ENCODE results near the gene MAGI1.
"Not testable (repeated sequence)": the region's sequence is repeated elsewhere in the genome, so short reads cannot be mapped to it uniquely, and the experiment has no call there.

The MAGI1 gene

DNA sequence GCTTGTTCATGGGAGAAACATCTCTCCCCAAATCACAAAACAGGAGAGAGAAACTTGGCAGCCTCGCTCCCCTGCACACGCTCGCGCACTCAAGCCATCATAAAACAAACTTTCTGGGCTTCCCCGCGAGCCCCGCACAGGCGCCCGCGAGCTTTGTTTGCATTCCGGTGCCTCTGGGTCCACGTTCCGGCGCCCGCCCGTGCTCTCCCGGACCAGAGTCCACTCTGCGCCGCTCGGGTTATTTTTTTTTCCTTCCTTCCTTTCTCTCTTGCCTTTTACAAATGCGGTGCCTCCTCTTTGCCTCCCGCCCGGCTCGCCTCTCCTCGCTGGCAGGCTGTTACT lies 363 bp downstream of the MAGI1 start:
- DNase-seq (ENCODE audit: low spot score), result no peak

- no peak for DNase-seq (ENCODE audit: low spot score)
These were observed 740 bp downstream of the MAGI1 start for GRCh38 chr3:66037986-66038369.

DNA sequence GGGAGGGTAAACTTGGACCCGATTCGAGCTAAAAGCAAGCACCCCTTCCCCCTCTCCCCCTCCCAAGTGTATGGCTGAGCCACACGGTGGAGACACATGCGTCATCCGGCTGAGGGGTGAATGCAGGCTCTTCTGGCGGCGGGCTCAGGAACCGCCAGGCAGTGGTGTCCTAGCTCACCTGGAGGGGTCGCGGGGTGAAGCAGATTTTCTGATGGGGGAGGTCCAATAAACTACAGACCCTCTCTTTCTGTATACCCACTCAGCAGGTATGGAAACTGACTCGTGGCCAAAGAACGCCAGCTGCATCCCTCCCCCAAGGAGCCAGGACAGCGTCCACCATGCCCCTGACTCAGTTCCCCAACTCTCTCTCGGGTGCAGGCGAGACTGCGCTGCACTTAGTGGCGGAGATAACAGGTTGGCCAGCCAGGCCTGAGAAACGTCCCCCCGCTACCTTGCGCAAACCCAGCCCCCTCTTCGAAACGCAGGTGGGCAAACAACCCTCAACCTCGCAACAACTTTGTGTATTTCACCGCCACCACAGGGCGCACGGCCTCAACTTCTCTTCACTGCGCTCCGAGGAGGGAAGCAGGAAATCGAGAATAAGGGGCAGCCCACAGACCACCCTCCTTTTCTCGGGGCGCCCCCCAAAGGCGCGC lies 1.3 kb downstream of the MAGI1 start:
- DNase-seq (ENCODE audit: low spot score), result no peak

- no peak for DNase-seq (ENCODE audit: low spot score)
These were observed 2.1 kb downstream of the MAGI1 start for GRCh38 chr3:66036586-66037148.

- DNase-seq (ENCODE audit: low spot score), result no peak
These were observed 2.8 kb downstream of the MAGI1 start for GRCh38 chr3:66035763-66036477.

DNA sequence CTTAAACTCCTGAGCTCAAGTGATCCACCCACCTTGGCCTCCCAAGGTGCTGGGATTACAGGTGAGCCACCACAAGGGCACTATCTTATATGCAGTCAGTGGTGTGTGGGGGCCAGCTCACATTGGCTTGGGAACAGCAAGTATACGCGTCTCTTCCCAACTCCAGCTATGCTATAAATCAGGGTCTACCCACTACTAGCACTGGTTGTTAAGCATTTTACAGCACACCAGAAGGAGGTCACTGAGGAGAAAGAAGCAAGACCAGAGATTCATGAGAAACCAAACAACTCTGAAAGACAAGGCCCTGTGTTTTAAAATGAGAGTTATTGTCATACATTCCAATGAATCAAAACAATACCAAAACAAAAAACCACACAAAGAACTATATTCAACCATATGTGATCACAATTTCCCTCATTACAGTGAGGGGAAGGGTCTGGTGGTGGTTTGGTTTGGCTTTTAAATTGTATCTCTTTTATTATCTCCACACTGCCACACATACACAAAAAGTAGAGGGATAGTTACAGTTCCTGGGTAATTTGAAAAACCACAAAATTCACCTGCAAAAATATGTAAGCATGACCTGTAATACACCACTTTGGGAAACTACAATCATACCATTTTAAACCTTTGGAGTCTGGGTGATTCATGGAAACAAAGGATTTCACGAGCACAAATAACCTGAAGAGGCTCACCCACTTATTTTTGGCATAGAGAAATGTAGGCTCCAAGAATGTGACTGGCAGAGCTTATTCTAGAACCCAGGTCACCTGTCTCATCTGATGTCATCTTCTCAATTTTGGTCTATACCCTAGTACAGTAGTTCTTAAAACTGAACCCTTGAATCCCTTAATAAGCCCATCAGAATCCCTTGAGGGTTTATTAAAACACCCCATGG lies 5.2 kb downstream of the MAGI1 start:
- no peak for DNase-seq (ENCODE audit: low spot score)

DNA sequence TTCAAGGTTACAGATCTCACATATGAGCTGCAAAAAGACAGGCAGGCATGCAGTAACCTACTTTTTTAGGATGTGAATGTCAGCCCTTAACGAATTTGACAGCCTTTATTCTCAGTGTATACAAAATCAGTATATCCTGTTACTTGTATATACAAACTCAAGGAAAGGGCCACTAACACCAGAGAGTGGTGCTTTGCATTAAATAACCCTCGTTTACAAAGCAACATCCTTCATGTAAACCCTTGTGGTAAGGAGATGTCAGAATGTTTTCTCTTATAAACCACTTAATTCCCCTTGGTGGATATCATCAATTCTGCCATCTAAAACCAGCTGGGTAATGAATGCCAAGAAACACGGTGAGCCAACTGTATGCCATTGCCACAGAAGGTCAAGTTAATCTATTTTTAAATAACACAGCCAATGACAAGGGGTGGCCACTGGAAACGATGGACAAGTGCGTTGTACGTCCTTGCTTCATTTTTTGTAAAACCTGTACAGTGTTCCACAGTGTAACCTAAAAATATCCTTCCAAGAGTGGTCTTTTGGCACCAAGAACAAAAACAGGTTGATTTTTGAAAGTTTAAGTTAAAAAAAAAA lies 7.5 kb downstream of the MAGI1 start:
- no peak for DNase-seq (ENCODE audit: low spot score)

DNA sequence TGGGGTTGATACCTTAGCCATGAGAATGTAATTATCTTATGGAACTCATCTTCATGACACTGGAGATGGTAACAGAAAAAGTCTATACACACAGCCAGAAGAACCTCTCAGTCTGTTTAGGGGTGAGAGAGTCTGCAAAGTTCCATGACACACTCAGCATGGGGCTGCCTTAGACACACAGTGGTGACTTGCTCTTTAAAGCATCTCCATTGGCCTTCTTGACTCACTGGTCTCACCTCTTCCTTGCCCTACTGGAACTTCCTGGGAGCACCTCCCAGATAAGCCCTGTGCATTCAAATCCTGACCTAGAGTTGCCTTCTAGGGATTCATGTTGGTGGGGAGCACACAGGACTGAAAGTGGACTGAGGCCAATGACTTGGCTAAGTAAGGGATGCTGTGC lies 9.3 kb downstream of the MAGI1 start:
- no peak for DNase-seq (ENCODE audit: low spot score)

GRCh38 chr3:66029014-66029413 lies 9.7 kb downstream of the MAGI1 start:
- no peak for DNase-seq (ENCODE audit: low spot score)

GRCh38 chr3:66028457-66028856 lies 10.3 kb downstream of the MAGI1 start:
- no peak for DNase-seq (ENCODE audit: low spot score)

- not testable (repeated sequence) for DNase-seq (ENCODE audit: low spot score)
These were observed 11.6 kb downstream of the MAGI1 start for GRCh38 chr3:66027099-66027498.

- no peak for DNase-seq (ENCODE audit: low spot score)
These were observed 14.9 kb downstream of the MAGI1 start for GRCh38 chr3:66023738-66024385.

GRCh38 chr3:66023229-66023628 lies 15.5 kb downstream of the MAGI1 start:
- DNase-seq (ENCODE audit: low spot score), result no peak

GRCh38 chr3:66021731-66022131 lies 17.0 kb downstream of the MAGI1 start:
- DNase-seq (ENCODE audit: low spot score), result no peak

DNA sequence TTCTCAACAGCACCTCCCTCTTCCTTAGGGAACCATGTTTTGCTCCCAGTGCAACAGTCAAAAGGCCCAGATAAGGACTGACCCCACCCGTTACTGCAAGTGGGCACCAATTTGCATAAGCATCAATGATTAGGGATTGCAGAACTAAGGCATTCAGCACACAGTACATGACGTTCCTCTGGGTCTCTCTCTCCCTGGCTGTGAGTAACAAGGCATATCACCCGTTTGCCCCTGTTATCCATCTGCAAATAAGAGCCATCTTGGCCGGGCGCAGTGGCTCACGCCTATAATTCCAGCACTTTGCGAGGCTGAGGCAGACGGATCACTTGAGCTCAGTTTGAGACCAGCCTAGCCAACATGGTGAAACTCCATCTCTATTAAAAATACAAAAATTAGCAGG lies 18.8 kb downstream of the MAGI1 start:
- DNase-seq (ENCODE audit: low spot score), result no peak

- no peak for DNase-seq (ENCODE audit: low spot score)
These were observed 20.4 kb downstream of the MAGI1 start for GRCh38 chr3:66018057-66019033.

- DNase-seq (ENCODE audit: low spot score), result no peak
These were observed 21.1 kb downstream of the MAGI1 start for GRCh38 chr3:66017591-66017990.

DNA sequence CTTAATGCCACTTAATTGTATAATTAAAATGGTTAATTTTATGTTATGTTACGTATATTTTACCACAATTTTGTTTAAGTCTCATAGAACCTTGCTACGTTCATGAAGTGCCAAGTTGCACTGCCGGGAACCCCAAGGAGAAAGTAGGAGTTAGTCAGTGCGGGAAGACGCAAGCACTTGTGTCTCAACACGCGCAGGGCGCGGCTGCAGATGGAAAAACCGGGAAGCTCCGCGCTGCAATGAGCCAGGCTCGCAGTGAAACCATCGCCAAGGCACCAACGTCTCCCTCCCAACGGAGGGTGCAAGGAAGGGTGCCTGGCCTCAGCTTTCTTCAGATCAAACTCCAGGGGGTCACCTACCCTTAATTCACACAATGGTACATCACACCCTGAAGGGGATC lies 21.6 kb downstream of the MAGI1 start:
- DNase-seq (ENCODE audit: low spot score), result no peak

DNA sequence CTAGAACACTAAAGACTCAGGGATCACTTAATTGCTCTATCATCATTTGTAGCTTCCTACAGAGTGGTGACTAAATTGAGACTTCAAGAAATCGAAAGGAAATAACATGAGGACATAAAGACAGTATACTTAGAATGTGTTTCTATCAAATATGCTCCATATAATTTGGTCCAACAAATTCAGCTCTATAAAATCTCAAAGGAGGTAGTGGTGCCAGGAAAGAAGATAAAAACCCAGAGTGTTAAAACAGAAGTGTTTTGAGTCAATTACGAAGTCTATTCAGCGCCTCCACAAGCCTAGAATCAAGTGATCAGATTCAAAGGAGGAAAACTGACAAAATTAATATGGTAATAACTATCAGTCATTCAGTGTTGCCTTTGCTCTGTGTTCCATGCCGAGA lies 22.9 kb downstream of the MAGI1 start:
- no peak for DNase-seq (ENCODE audit: low spot score)

DNA sequence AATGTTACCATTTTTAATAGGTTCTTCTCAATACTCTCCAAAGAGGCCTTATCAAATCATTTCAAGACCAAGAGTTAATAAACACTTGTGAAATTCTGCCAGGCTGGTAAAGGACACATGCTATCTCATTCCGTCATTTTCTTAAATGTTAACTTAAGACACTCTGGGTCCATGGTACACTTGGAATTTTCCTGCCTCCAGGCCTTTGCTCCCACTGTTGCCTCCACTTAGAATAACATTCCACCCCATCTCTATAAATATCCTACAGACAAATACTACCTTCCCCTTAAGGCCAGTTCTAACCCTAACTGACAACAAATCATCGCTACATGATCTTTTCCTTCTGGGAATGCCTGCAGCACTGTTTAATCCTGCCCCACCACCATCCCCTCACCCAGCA lies 24.1 kb downstream of the MAGI1 start:
- no peak for DNase-seq (ENCODE audit: low spot score)

DNA sequence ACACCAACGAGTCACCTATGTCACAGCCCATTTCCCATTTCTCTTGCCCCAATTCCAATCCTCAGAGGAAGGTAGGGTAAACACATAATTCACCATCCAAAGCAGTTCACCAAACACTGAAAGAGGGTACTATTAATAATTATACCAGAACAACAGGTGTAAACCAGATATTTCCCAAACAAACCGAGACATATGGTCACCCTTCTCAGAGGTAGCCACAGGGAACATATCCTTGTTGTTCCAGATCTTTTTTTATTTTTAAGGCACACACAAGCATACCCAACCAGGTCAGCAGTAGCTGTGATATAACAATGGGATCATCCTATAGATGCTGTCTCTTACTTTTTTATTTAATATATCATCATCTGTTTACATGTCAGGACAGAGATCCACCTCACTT lies 24.7 kb downstream of the MAGI1 start:
- no peak for DNase-seq (ENCODE audit: low spot score)
